CD4-positive, alpha-beta T cell treated with Interleukin-15 for 1 hour (primary cell): ENCODE measurements around the gene NBEAL2.

Source experiments
- DNase-seq: peaks from one replicate; pipeline ENCODE4 v3.0.0-alpha.2; 2020

Gene NBEAL2

GRCh38 chr3:46965151-46965550 is 14.3 kb upstream of the NBEAL2 start:
- peak; percentile 51 for DNase-seq

GRCh38 chr3:46966811-46967210 is 12.7 kb upstream of the NBEAL2 start:
- DNase-seq = no peak

- no peak for DNase-seq
Measured at GRCh38 chr3:46968783-46969428, 10.6 kb upstream of the NBEAL2 start.

- DNase-seq = no peak
Measured at GRCh38 chr3:46970391-46971091, 8.9 kb upstream of the NBEAL2 start.

GRCh38 chr3:46971151-46971550 is 8.3 kb upstream of the NBEAL2 start:
- DNase-seq = no peak

GRCh38 chr3:46971742-46972141 is 7.7 kb upstream of the NBEAL2 start:
- DNase-seq = no peak

- DNase-seq = no peak
Measured at GRCh38 chr3:46972396-46972795, 7.1 kb upstream of the NBEAL2 start.

GRCh38 chr3:46974421-46975171 is 4.9 kb upstream of the NBEAL2 start:
- no peak for DNase-seq

GRCh38 chr3:46976326-46977190 is 2.9 kb upstream of the NBEAL2 start, which contains the start of gene CCDC12:
Gene CCDC12 (minus strand): TSS chr3:46976745. CDS start chr3:46976732, 13 bp downstream.
- DNase-seq = peak; percentile 98

GRCh38 chr3:46977811-46978195 is 1.7 kb upstream of the NBEAL2 start:
- DNase-seq = no peak

- no peak for DNase-seq
Measured at GRCh38 chr3:46978381-46978780, 1.1 kb upstream of the NBEAL2 start.

GRCh38 chr3:46979958-46980497 is 562 bp downstream of the NBEAL2 start:
- DNase-seq = no peak

- no peak for DNase-seq
Measured at GRCh38 chr3:46981932-46982471, 2.5 kb downstream of the NBEAL2 start.

- no peak for DNase-seq
Measured at GRCh38 chr3:46982546-46982945, 3.1 kb downstream of the NBEAL2 start.

GRCh38 chr3:46984591-46985459 is 5.4 kb downstream of the NBEAL2 start:
- DNase-seq = no peak

- no peak for DNase-seq
Measured at GRCh38 chr3:46985588-46985987, 6.1 kb downstream of the NBEAL2 start.

GRCh38 chr3:46986055-46986730 is 6.7 kb downstream of the NBEAL2 start:
- no peak for DNase-seq

GRCh38 chr3:46986782-46987310 is 7.4 kb downstream of the NBEAL2 start:
- DNase-seq = no peak

- no peak for DNase-seq
Measured at GRCh38 chr3:46987319-46987742, 7.9 kb downstream of the NBEAL2 start.

GRCh38 chr3:46987743-46988401 is 8.4 kb downstream of the NBEAL2 start:
- peak; percentile 90 for DNase-seq
